GM19438 (cell line): ENCODE data around the gene EEF2.
"Not testable (repeated sequence)": the region's sequence is repeated elsewhere in the genome, so short reads cannot be mapped to it uniquely, and the experiment has no call there.

Experiments used
- ATAC-seq: cut with Tn5 transposase; IDR thresholded peaks from one replicate; pipeline ENCODE4 v1.9.1; 2021; ENCODE audit warnings: low read depth; ENCODE audit not compliant: unreplicated experiment

The EEF2 gene

DNA sequence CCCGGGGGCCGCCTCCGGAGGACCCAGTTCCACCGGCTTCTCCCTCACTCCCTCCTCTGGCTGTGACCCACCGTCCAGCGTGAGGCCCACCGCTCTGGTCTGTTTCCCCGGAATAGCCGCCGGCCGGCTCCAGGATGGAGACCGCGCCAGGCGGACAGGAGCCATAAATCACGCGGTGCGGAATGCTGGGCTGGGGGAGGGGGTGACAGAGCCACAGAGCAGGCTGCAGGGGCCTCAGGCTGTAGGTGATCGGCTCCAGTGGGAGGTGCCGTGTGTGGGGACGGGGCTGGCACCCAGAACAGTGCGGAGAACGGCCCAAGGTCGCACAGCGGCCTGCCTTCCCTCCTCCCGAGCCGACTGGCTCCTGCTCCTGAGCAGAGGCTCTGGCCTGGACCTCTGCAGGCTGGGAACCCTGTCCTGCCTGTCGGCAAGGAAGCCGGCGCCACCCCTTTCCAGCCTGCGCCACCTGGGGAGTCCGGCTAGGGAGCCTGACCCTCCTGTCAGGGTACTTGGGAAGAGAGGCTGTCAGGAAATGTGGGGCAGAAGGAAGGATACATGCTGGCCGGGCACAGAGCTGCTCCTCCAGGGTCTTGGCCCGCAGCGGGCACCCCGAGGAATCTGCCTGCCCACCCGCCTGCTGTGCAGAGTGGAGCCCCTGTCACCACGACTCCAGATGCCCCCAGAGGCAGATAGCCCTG lies 30.6 kb upstream of the EEF2 start:
- ATAC-seq, result no peak

DNA sequence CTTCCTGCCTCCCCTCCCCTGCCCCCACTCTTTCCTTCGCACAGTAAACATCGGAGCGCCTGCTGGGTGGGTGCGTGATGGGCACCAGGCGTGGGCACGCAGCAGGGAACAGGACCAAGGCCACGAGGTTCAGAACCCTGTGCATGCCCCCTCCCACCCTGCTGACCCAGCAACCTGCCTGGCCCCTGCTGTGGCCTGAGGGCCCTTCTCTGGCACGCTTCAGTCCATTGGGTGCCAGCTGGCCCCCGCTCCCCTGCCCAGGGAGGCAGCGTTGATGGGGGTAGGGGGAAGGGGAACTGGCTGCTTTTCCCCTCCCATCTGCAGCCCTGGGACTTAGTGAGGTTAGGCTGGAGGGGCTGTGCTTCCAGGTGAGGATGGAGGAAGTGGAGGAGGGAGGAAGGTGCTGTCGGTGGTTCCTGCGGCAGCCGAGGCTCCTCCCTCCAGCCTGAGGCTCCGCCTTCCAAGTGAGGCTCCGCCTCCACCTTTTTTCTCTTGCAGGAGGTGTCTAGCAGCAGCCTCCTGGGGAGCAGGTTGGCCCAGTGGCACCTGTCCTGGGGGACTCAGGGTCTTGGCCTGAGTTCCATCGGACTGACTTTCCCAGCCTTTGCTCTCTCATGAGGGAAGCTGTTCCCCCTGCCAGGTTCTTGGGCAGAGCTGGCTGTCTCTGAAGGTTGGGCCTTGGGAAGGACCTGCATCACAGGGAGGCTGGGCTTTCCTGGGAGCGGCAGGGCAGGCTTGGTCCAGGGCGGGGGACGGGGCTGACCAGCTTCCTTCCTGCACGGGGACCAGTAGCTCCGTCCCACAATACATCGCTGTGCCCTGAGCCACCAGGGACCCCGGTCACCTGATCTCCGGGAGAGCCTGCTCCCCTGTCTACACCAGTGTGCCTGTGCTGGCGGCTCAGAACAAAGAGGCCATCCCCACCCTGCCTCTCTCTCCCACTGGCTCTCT lies 29.6 kb upstream of the EEF2 start:
- ATAC-seq, result no peak

- no peak for ATAC-seq
These were observed 28.8 kb upstream of the EEF2 start for GRCh38 chr19:4013886-4014540.

DNA sequence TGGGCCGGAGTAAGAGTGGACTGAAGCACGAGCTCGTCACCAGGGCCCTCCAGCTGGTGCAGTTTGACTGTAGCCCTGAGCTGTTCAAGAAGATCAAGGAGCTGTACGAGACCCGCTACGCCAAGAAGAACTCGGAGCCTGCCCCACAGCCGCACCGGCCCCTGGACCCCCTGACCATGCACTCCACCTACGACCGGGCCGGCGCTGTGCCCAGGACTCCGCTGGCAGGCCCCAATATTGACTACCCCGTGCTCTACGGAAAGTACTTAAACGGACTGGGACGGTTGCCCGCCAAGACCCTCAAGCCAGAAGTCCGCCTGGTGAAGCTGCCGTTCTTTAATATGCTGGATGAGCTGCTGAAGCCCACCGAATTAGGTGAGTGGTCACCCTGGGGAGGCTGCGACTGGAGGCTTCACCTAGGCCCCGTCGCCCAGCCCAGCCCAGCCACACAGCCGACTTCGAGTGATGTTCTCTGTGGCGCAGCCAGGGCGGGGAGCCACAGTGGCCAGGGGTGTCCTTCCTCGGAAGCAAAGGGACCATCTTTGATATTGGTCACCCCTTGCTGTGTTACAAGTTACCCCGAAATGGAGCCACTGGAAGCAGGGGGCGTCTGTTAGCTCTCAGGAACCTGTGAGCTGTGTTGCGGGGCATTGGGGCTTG lies 27.8 kb upstream of the EEF2 start:
- no peak for ATAC-seq

GRCh38 chr19:4012092-4012974 lies 27.1 kb upstream of the EEF2 start:
- no peak for ATAC-seq

DNA sequence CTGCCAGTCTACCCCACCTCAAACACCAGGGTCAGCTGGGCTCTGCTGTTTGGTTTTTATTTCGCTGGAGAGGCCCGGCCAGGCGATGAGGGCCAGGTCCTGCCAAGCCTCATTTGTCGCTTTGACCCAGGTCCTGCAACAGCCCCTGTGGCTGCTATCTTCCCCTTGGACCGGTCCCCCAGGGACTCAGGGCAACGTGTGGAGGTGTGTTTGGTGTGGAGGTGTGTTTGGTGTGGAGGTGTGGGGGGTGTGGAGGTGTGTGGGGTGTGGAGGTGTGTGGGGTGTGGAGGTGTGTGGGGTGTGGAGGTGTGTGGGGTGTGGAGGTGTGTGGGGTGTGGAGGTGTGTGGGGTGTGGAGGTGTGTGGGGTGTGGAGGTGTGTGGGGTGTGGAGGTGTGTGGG lies 26.2 kb upstream of the EEF2 start:
- ATAC-seq, result not testable (repeated sequence)

DNA sequence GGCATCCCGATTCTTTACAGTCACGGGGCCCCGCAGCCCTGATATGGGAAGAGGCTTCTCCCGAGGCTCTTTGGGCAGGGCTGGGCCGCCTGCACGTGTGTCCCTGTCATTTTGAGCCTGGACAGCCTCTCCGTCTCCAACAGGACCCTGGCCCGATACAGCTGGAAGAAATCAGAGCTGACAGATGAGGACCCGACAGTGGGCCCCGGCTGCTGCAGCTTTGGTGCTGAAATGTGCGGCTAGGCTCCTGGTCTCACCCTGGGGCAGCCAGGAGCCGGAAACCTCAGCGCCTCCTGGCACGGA lies 25.5 kb upstream of the EEF2 start:
- no peak for ATAC-seq

DNA sequence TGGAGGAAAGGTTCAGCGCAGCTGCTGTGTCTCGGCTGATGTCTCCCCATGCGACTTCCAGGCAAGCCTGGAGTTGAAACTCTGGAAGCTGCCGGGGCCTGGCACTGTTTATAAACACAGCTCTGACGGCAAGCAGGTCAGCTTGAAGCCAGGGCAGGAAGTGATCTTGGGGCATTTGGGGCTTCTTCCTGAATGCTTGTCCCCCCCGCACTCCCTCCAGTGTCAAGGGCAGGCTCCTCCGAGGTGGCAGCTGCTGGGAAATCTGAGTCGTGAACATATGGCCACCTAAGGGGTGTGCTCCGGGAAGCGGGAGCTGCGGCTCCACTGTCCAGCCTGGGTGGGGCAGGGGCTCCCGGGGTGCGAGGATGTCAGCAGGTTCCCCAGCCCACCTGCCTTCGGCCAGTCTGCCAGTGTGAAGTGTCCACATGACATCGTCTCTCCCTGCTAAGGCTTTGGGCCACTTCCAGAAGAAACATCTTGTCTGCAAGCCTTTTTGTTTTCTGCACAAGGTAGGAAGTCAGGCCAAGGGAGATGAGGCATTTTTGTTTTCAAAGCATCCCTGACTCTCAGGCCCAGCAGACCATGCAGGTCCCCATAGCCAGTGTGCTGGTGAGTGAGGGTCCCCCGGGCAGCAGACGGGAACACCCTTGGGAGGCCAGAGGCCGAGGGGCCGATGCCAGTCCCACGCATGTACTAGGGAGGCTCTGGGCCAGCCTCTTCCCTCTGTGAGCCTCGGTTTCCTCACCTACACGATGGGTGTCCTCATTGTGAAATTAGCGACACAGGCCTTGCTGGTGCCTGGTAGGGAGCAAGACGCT lies 24.9 kb upstream of the EEF2 start:
- no peak for ATAC-seq

DNA sequence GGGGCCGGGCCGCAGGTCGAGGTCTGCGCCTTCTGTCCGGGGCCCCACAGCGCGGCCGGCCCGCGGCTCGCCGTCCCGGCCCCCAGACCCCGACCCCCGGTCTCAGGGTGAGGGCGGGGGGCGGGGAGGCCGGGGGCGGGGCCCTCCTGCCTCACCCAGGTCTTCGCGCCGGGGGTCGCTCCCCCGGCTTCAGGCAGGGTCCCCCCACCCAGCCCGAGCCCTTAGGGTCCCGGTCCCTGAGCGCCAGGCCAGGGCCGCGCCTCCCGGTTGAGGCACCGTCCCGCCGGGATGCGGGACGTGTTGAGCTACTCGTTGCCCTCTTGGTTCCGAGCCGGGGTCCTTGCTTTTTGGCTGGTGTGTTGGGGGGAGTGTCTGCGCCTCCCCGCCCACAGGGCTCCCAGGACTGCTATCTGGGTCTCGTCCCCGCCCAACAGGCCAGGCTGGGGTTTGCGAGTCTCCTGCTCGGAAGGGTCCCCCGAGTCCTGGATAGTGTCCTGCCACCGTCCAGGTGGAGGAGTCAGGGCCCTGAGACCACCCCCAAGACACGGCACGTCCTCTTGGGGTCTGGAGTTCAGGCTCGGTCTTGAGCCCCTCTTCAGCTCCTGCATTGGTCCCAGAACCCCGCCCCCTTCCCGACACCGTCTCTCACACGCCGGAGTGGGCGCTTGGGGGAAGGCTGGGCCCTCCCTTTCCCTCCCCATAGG lies 22.7 kb upstream of the EEF2 start:
- ATAC-seq, result peak; percentile 6

- peak; percentile 76 for ATAC-seq
These were observed 22.0 kb upstream of the EEF2 start, which contains the start of gene PIAS4 for GRCh38 chr19:4007021-4007835. TSS of gene PIAS4 (plus strand) at chr19:4007736. CDS start at chr19:4007761, 25 bp downstream.

GRCh38 chr19:4005436-4005835 lies 20.2 kb upstream of the EEF2 start:
- not testable (repeated sequence) for ATAC-seq

DNA sequence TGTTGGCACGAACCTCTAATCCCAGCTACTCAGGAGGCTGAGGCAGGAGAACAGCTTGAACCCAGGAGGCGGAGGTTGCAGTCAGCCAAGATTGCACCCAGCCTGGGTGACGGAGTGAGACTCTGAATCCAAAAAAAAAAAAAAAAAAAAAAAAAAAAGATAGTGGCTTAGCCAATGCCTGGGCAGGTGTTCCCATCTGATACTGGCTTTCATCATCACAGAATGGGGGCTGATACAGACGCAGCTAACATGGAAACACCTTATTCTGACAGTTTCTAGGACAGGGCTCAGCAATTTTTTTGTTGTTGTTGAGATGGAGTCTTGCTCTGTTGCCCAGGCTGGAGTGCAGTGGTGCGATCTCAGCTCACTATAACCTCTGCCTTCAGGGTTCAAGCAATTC lies 15.5 kb upstream of the EEF2 start:
- not testable (repeated sequence) for ATAC-seq

DNA sequence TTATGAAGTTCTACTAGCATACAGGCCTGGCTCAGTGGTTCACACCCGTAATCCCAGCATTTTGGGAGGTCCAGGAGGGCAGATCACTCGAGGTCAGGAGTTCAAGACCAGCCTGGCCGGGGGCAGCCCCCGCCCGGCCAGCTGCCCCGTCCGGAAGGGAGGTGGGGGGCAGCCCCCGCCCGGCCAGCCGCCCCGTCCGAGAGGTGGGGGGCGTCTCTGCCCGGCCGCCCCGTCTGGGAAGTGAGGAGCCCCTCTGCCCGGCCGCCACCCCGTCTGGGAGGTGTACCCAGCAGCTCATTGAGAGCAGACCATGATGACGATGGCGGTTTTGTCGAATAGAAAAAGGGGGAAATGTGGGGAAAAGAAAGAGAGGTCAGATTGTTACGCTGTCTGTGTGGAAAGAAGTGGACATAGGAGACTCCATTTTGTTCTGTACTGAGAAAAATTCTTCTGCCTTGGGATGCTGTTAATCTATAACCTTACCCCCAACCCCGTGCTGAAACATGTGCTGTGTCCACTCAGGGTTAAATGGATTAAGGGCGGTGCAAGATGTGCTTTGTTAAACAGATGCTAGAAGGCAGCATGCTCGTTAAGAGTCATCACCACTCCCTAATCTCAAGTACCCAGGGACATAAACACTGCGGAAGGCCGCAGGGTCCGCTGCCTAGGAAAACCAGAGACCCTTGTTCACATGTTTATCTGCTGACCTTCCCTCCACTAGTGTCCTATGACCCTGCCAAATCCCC lies 13.6 kb upstream of the EEF2 start:
- ATAC-seq, result not testable (repeated sequence)

DNA sequence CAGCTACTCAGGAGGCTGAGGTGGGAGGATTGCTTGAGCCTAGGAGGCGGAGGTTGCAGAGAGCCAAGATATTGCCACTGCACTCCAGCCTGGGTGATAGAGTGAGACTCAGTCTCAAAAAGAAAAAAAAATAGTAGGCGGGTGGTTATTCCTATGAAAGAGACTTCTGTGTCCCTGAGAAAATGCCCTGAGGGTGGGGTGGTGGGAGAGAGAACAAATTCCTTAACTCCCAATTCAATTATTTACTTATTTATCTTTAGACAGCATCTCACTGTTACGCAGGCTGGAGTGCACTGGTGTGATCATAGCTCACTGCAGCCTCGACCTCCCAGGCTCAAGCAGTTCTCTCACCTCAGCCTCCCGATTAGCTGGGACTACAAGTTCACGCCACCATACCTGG lies 10.3 kb upstream of the EEF2 start:
- ATAC-seq, result no peak

- no peak for ATAC-seq
These were observed 5.5 kb upstream of the EEF2 start for GRCh38 chr19:3990815-3991117.

- no peak for ATAC-seq
These were observed 2.5 kb upstream of the EEF2 start for GRCh38 chr19:3987619-3988371.
